Measurements from ENCODE around the gene TLCD3B. TPM values are rescaled to one million over a fixed set of nuclear protein-coding genes. Genes with fewer than 3 reads are reported as not detected.

The TLCD3B gene
- total RNA-seq, 2 experiments from 2014 or later = 4.3 to 17.6 TPM

- no TSS peak for BruUV-seq (replicated peaks)
- no peaks in the 10 kb centered on the region for H4K20me1 ChIP-seq (ENCODE audit: insufficient read depth, low read length)
- intact Hi-C loops (cut with micrococcal nuclease; ENCODE audit: unreplicated experiment) = no loop called here
- no peaks in the 10 kb centered on the region for H3K36me3 ChIP-seq (ENCODE audit: insufficient read depth, low read length)
- CTCF ChIA-PET (ENCODE audit: unreplicated experiment) = interaction anchor here (0.9 to 2.4 kb wide), 4 partner anchors 18 to 242 kb away, joined by 3 to 15 read pairs (median 6); partner anchors contain the start of gene DOC2A
- POLR2A ChIA-PET = no interaction called here
- no peaks in the 10 kb centered on the region for H3K4me1 ChIP-seq (ENCODE audit: insufficient read depth, low read length, poor library complexity, severe bottlenecking)
- H3K79me2 ChIP-seq (ENCODE audit: insufficient read depth, low read depth, low read length) = no peaks in the 10 kb centered on the region
- no peak overlapping the region for H3K27ac ChIP-seq (ENCODE audit: low read depth, low read length, poor library complexity, severe bottlenecking)
- H3K9me2 ChIP-seq (ENCODE audit: insufficient read depth, low read length) = no peaks in the 10 kb centered on the region
- no peak overlapping the region for H3K4me3 ChIP-seq (ENCODE audit: low read depth, low read length, poor library complexity, severe bottlenecking)
- H3K4me2 ChIP-seq (ENCODE audit: low read length) = no peak overlapping the region
- no peak for TF ChIP-seq EZH2phosphoT487 (IDR thresholded peaks at IDR 0.05; ENCODE audit: borderline replicate concordance, low read depth, low read length)
- TF ChIP-seq CTCF (conservative IDR thresholded peaks at IDR 0.05; ENCODE audit: low read length) = no peak
- H2AFZ ChIP-seq (ENCODE audit: low read length) = no peak overlapping the region
- DNase-seq (ENCODE audit: low spot score) = no peak
- H3K9me3 ChIP-seq (ENCODE audit: low read length) = no peaks in the 10 kb centered on the region
Measured at GRCh38 chr16:30031477-30031918, 427 bp upstream of the TLCD3B start.

DNA sequence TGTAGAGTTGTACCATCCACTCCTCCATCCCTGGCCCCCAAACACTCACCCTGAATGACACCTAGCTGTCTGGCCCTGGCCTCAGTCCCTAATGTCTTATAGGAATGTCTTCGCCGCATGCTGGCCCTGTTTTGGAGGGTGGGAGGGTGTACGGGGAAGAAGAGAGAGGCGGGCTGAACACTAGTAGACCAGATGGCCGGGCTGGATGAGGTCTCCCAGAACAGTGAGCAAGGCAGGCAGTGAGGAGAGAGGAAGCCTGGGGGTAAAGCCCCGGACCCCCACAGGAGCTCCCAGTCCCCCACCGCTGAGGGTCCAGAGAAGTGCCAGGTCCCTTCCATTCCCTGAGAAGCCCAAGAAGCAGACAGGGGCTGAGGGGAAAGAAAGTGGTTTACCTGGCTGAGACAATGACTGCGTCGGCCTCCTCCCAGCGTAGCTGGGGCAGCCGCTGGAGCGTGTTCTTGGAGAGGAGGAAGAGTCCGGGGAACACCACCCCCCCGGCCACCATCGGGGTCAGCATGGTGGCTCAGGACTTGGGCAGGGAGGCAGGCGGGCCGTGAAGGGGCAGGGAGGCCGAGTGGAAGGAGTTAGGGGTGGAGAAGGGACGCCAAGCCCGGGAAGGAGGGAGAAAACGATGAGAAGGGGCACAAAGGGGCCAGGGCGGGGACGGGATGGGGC, 923 bp downstream of the TLCD3B start:
- ChIA-PET CTCF (ENCODE audit: unreplicated experiment) (no interaction called here), POLR2A (no interaction called here)
- Histone ChIP-seq H3K4me2 (ENCODE audit: low read length) (no peak overlapping the region), H3K9me2 (ENCODE audit: insufficient read depth, low read length) (no peaks in the 10 kb centered on the region), H3K27ac (ENCODE audit: low read depth, low read length, poor library complexity, severe bottlenecking) (no peak overlapping the region), H2AFZ (ENCODE audit: low read length) (no peak overlapping the region), H3K9me3 (ENCODE audit: low read length) (no peaks in the 10 kb centered on the region), H3K4me3 (ENCODE audit: low read depth, low read length, poor library complexity, severe bottlenecking) (no peak overlapping the region), H4K20me1 (ENCODE audit: insufficient read depth, low read length) (no peaks in the 10 kb centered on the region), H3K79me2 (ENCODE audit: insufficient read depth, low read depth, low read length) (no peaks in the 10 kb centered on the region), H3K4me1 (ENCODE audit: insufficient read depth, low read length, poor library complexity, severe bottlenecking) (no peaks in the 10 kb centered on the region), H3K36me3 (ENCODE audit: insufficient read depth, low read length) (no peaks in the 10 kb centered on the region)
- no peak for DNase-seq (ENCODE audit: low spot score)
- no peak for TF ChIP-seq EZH2phosphoT487 (IDR thresholded peaks at IDR 0.05; ENCODE audit: borderline replicate concordance, low read depth, low read length)
- no peak for TF ChIP-seq CTCF (conservative IDR thresholded peaks at IDR 0.05; ENCODE audit: low read length)
- no TSS peak for BruUV-seq (replicated peaks)
- intact Hi-C loops (cut with micrococcal nuclease; ENCODE audit: unreplicated experiment) = no loop called here

DNA sequence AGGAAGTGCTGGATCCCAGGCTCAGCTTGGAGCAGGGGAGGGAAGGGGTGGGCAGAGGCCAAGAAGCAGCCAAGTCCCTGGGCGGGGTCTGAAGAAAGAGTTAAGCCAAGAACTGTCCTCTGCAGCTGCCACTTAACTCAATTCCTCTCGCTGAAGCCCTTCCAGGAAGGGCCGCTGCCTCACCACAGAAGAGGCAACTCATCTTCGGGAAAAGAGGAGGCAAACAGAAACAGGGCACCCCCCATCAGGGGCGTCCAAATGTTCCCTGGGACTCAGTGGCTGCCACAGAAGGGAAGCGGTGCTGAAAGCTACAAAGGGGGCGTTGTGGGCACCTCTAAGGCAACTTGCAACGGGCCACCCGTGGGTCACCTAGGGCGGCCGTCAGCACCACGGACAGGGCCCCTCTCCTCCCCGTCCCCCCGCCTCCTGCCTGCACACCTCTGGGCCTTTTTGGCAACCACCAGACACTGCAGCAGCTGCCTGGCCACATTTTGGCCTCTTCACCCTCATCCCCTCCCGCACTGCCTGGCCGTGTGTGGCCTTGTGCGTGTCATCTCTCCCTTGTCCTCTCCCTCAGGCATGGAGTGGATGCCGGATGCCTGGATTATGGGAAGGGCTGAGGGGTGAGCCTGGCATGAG, 2.5 kb downstream of the TLCD3B start:
- TF ChIP-seq EZH2phosphoT487 (IDR thresholded peaks at IDR 0.05; ENCODE audit: borderline replicate concordance, low read depth, low read length) (no peak), CTCF (conservative IDR thresholded peaks at IDR 0.05; ENCODE audit: low read length) (no peak)
- H3K4me2 ChIP-seq (ENCODE audit: low read length) = no peak overlapping the region
- no peaks in the 10 kb centered on the region for H3K9me3 ChIP-seq (ENCODE audit: low read length)
- H3K4me1 ChIP-seq (ENCODE audit: insufficient read depth, low read length, poor library complexity, severe bottlenecking) = no peaks in the 10 kb centered on the region
- intact Hi-C loops (cut with micrococcal nuclease; ENCODE audit: unreplicated experiment) = no loop called here
- no peak overlapping the region for H2AFZ ChIP-seq (ENCODE audit: low read length)
- no peak overlapping the region for H3K27ac ChIP-seq (ENCODE audit: low read depth, low read length, poor library complexity, severe bottlenecking)
- no TSS peak for BruUV-seq (replicated peaks)
- no peaks in the 10 kb centered on the region for H3K79me2 ChIP-seq (ENCODE audit: insufficient read depth, low read depth, low read length)
- CTCF ChIA-PET (ENCODE audit: unreplicated experiment) = no interaction called here
- no peaks in the 10 kb centered on the region for H3K36me3 ChIP-seq (ENCODE audit: insufficient read depth, low read length)
- H3K9me2 ChIP-seq (ENCODE audit: insufficient read depth, low read length) = no peaks in the 10 kb centered on the region
- H4K20me1 ChIP-seq (ENCODE audit: insufficient read depth, low read length) = no peaks in the 10 kb centered on the region
- DNase-seq (ENCODE audit: low spot score) = no peak
- POLR2A ChIA-PET = no interaction called here
- no peak overlapping the region for H3K4me3 ChIP-seq (ENCODE audit: low read depth, low read length, poor library complexity, severe bottlenecking)
